Mucosa of gallbladder (tissue), 1 donor: ENCODE results near the gene SLC12A6. TPM values are rescaled to one million over a fixed set of nuclear protein-coding genes. Genes with fewer than 3 reads are reported as not detected.
A peak's percentile ranks its signal among the peaks of the same experiment; 100 is the strongest.
"Not testable (repeated sequence)": the region's sequence is repeated elsewhere in the genome, so short reads cannot be mapped to it uniquely, and the experiment has no call there.

Source experiments
- DNase-seq: peaks from one replicate; pipeline ENCODE4 v3.0.0-alpha.2; 2020; ENCODE audit warnings: low spot score
- total RNA-seq: library from RNA; stranded (reverse); gene quantifications from one replicate; pipeline ENCODE4 v1.2.1, GENCODE V29; 2021
- donor health status: DM: no; HTN: no; CAD: no.

Gene SLC12A6
- total RNA-seq, 1 donor from 2014 or later, result 18.3 TPM

DNA sequence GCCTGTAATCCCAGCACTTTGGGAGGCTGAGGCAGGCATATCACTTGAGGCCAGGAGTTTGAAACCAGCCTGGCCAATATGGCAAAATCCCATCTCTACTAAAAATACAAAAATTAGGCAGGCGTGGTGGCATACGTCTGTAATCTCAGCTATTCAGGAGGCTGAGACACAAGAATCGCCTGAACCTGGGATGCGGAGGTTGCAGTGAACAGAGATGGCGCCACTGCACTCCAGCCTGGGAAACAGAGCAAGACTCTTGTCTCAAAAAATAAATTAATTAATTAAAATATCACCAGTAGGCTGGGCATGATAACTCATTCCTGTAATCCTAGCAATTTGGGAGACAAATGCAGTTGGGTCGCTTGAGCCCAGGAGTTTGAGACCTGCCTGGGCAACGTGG, 144.3 kb downstream of the SLC12A6 start:
- not testable (repeated sequence) for DNase-seq

- no peak for DNase-seq
Measured at GRCh38 chr15:34188711-34189110, 148.9 kb downstream of the SLC12A6 start.

- no peak for DNase-seq
Measured at GRCh38 chr15:34185666-34186065, 151.9 kb downstream of the SLC12A6 start.

DNA sequence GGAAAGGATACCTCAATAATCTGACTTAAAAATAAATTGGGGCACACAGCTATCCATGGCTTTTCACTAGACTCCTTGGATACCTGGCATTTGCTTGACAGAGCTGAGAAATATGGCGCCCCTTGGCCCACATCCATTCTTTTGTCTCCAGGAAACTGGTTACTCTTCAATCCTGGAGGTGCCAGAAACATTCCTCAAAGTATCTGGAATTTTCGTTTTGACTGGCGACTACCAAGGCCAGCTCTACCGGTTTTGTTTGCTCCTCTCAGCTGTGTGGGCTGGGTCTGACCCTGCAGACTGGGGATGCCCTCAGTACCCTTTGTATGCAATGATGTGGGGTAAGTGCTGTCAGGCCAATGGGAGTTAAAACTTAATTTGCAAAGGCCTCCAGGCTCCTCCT, 154.6 kb downstream of the SLC12A6 start:
- peak; percentile 27 for DNase-seq

Other genes starting within 250 kb of the SLC12A6 start
- 65.5 TPM for gene EMC7, start 235.9 kb downstream of the SLC12A6 start, total RNA-seq
- gene PGBD4, start 235.7 kb downstream of the SLC12A6 start, total RNA-seq, result 1.2 TPM
- gene KATNBL1, start 127.7 kb downstream of the SLC12A6 start, total RNA-seq, result 30.4 TPM
- gene EMC4, start 112.8 kb downstream of the SLC12A6 start, total RNA-seq, result 96.5 TPM
- gene NOP10, start 5.4 kb upstream of the SLC12A6 start, total RNA-seq, result 116 TPM
- not detected for gene NUTM1, start 5.5 kb upstream of the SLC12A6 start, total RNA-seq
- gene LPCAT4, start 29.4 kb upstream of the SLC12A6 start, total RNA-seq, result 97.9 TPM
- gene GOLGA8A, start 100.0 kb upstream of the SLC12A6 start, total RNA-seq, result 47.3 TPM
- gene GOLGA8B, start 245.9 kb upstream of the SLC12A6 start, total RNA-seq, result 47.2 TPM